ENCODE measurements around the gene DNAJC1.

GRCh38 chr10:21771219-21771618 lies 232.3 kb downstream of the DNAJC1 start:
- TF ChIP-seq POLR2A (IDR thresholded peaks at IDR 0.05; ENCODE audit: low read depth, low read length) (no peak), POU2F2 (IDR thresholded peaks at IDR 0.05; ENCODE audit: low read depth, low read length) (no peak), POLR2AphosphoS5 (IDR thresholded peaks at IDR 0.05; ENCODE audit: low read depth, low read length) (no peak), TAF1 (IDR thresholded peaks at IDR 0.05; ENCODE audit: low read depth, low read length) (no peak), PAX5 (IDR thresholded peaks at IDR 0.05; ENCODE audit: insufficient read depth, low read length, severe bottlenecking) (no peak), SPI1 (IDR thresholded peaks at IDR 0.05; ENCODE audit: low read depth, low read length) (no peak)

Measured in GM12891 (cell line).